ENCODE data around the gene PKD1L1.

- TF ChIP-seq CTCF (IDR thresholded peaks at IDR 0.05) (no peak), POLR2A (IDR thresholded peaks at IDR 0.05) (no peak)
These were observed 160.2 kb downstream of the PKD1L1 start for GRCh38 chr7:47788083-47788482.
